Dermis blood vessel endothelial cell (primary cell): ENCODE measurements around the gene MRPS22. TPM values are rescaled to one million over a fixed set of nuclear protein-coding genes. Genes with fewer than 3 reads are reported as not detected.
A peak's percentile ranks its signal among the peaks of the same experiment; 100 is the strongest.
"Not testable (repeated sequence)": the region's sequence is repeated elsewhere in the genome, so short reads cannot be mapped to it uniquely, and the experiment has no call there.

Experiments
- DNase-seq: peaks from one replicate; pipeline ENCODE4 v3.0.0; 2010
- total RNA-seq: library from RNA; depleted of rRNA; stranded (reverse); fragments of >200 nt; gene quantifications from 2 replicates; pipeline ENCODE4 v1.2.3, GENCODE V29; 2014

Gene MRPS22
- total RNA-seq, 1 donor from 2014 or later, result 71.5 TPM

DNA sequence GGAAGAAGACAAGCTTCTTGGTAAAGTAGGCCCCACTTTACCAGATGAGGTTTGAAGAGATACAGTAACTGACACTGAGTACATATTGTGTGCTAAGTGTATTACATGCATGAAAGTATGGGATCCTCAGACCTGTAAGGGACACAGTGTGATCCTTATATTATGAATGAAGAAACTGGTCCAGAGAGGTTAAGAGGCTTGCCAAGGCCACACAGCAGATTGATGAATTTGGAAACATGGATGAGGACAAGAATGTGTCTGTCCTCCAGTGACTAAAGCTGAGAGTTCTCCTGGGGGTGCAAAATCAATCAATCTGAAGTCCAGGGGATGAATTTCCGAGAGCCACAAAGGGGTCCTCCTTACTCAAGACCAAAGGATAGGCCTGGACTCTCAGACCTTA lies 31.4 kb upstream of the MRPS22 start:
- no peak for DNase-seq

GRCh38 chr3:139312959-139313358 lies 30.9 kb upstream of the MRPS22 start:
- no peak for DNase-seq

DNA sequence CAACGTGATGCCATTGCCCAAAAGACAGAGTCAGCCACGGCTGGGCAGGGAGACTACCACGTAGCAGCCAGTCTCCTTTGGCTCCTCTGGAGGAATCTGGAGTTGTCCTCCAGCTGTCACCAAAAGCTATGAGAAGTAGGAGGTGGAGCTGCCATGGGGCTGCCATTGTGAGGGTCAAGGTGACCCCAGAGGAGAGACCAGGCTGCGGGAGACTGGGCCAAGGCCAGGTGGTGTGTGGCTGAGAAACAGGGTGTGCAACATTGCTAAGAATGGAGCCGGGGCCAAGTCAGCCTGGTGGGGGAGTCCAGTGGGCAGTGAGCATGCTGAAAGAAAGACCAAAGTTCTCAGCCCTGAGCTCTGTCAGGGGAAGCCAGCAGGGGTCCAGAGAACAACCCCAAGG lies 29.9 kb upstream of the MRPS22 start:
- DNase-seq, result no peak

DNA sequence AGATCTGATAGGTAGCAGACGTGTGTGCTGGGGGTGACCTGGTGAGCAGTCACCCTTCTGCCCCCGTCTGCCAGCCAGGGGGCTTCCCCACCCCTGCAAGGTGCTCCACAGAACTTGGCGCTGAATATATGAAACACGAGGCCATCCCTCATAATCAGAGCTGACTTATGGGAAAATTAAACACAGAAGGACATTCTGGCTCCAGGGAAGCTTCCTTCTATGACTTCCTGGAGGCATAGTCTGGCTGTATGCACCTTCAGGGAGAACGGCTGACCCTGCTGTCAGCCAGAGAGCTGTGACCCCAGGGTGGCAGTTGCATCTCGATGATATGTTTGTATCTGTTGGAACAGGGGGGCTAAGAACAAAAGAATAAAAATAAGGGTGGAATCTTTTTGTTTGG lies 26.6 kb upstream of the MRPS22 start:
- DNase-seq, result no peak

DNA sequence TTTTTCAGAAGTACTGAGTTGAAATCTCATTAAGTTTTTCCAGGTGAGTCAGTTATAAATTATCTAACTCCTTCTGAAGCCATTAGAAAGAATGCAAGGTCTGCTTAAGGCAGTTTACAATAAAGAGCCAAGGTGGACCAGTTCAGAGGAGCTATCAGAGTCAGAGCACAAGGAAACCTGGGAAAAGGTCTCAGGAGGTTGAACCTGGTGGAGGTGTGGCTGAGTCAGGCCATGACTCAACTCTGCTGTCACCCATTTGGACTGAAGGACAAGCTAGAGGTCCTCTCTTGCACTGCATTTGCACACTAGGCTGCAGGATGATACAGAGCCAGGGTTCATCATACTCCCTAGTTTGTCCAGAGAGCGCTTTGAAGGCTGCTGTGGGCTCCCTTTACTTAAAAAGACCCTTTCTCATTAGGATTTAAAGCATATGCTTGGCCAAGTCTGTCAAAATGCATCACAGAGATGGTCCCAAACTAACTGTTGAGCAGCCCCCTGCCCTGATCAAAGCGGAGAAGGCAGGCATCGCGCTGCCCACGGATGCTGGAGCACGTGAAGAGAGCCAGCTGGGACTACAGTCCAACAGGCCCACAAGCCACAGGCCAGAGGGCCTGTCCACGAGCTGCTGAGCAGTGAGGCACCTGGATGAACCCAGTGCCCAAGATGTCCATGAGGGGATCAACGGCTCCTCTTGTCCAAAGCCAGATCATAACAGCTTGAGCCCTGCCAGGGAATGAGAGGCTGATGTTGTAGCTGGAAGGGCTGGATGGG lies 26.0 kb upstream of the MRPS22 start:
- no peak for DNase-seq

DNA sequence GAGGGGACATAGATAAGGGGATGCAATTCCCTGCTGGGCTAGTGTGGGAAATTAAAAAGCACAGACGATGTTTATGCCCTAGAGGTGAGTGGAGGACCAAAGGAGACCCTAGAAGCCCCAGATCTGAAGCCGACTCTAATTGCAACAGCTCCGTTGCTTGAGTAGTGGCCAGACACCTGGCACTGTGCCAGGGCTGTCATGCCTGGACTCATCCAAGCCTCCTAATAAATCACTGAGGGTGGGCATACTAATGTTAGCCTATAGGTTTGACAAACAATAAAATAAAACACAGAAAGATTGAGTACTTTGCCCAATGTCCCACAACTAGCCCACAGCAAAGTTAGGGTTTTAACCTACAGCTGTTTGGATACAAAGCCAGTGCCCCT lies 25.4 kb upstream of the MRPS22 start:
- no peak for DNase-seq

DNA sequence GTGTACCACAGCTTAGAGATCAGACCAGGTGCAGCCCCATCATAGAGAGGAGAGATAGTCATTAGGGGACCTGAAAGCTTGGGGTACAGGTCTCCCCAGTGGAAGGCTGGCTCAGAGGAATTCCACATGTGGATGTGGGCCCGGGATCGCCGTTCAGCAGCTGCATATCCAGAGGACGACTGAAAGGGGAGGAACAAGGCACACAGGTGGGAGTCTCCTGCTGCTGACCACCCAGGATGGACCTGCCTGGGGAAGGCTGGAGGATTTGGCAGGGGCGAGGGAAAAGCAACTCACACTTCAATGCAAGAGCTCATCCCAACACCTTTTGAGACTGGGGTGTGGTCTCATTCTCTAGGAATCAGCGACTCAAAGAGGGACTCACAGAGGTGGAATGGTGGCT lies 25.0 kb upstream of the MRPS22 start:
- DNase-seq, result no peak

GRCh38 chr3:139319428-139320402 lies 24.1 kb upstream of the MRPS22 start:
- DNase-seq, result peak; percentile 33

DNA sequence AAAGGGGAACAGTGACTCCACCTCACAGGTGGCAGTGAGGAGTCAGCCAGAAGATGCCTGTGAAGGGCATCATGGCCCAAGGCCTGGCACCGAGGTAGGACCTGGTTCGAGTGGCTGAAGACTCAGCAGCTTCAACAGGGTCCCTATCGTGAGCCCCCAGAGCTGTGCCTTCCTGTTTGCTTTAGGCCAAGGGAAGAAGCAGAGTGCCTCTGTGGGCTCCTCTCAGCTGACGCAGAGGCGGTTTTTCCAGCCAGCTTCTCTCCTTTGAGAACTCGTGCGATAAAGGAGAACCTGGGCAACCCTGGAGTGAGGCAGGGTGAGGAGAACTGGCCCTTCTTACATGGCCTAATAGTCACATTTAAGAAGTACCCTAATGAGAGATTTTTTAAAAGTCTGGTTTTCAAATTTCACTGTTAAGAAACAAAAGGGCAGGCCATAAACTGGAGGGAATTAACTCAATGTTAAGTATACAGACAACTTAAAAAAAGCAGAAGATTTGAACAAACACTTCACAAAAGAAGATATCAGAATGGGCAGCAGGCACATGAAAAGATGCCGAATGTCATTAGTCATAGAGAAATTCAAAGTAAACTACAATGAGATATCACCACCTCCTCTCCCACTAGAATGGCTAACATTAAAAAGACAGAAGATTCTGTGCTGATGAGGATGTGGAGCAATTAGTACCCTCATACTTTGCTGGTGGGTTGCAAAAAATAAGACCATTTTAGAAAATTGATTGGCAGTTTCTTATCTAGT lies 23.1 kb upstream of the MRPS22 start:
- DNase-seq, result no peak

DNA sequence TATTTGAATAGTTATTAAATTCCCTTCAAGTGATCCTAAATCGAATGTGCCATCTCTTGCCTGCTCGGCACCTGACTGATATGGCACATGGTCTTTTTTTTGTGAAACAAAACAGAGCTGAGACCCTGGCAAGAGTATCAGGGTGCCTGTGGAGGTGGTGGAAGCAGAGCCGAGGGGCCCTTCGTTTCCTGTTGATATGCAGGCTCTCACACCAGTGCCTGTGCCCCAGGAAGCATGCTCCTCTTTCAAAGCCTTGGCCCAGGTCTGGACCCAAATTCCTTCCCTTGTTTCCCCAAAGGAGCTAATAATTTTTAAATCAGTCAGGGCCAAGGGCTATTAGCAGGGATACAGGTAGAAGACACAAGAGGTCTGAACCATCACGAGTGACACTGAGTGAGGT lies 21.5 kb upstream of the MRPS22 start:
- DNase-seq, result no peak

GRCh38 chr3:139323146-139323545 lies 20.7 kb upstream of the MRPS22 start:
- DNase-seq, result no peak

DNA sequence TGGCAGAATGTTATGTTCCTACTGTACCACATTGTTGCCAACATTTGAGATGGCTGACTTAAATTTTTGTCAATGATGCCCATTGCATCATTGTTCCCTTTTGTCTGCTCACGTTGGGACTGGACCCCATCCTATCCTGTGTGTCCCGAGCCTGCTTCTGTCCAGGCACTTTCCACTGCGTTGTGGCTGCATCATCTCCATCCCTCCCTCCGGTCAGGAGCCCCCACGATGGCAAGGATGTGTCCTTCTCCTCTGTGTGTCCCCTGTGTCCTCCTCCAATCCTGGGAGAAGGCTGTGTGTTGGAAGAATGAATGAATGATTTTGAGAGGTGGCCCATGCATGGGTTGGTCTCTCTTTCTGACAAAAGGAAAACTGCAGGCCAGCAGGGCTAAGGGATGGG lies 19.4 kb upstream of the MRPS22 start:
- DNase-seq, result no peak

DNA sequence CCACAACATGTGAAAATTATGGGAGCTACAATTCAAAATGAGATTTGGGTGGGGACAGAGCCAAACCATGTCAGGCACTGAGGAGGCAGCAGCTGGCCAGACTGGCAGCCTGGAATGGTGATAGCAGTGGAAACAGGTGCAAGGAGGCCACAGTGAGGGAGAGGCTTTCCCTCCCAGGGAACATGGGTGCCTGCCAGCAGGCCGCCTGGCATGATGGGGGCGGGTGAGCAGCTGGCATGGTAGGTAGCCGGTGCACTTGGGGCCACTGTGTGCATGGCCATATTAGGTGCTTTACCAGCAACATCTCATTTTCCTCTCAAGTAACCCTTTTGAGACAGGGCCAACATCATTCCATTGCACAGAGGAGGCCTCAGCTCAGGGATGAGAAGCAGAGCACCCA lies 18.3 kb upstream of the MRPS22 start:
- DNase-seq, result no peak

GRCh38 chr3:139326131-139326530 lies 17.7 kb upstream of the MRPS22 start:
- no peak for DNase-seq

GRCh38 chr3:139326707-139327106 lies 17.1 kb upstream of the MRPS22 start:
- DNase-seq, result no peak

DNA sequence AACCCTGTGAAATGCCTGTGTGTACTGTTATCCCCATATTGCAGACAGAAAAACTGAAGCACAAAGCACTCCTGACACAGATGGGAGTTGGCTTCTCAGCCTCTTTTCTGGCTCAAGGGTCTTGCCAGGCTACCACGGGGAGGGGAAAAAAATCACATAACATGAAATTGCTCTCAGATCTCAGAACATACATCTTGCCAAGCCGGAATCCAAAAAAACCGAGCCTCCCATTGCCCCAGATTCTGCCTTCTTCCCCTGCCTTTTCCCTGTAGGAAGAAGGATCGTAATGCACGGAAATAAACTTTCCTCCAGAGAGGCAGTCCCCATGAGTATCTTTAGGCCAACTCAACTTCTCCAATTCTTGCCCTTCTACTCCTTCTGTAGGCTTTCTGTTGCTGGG lies 16.6 kb upstream of the MRPS22 start:
- no peak for DNase-seq

- DNase-seq, result no peak
Observed at GRCh38 chr3:139327861-139328260, 16.0 kb upstream of the MRPS22 start.

- no peak for DNase-seq
Observed at GRCh38 chr3:139328356-139328755, 15.5 kb upstream of the MRPS22 start.

- peak; percentile 88 for DNase-seq
Observed at GRCh38 chr3:139329364-139329850, 14.4 kb upstream of the MRPS22 start.

GRCh38 chr3:139332092-139332491 lies 11.7 kb upstream of the MRPS22 start:
- no peak for DNase-seq

DNA sequence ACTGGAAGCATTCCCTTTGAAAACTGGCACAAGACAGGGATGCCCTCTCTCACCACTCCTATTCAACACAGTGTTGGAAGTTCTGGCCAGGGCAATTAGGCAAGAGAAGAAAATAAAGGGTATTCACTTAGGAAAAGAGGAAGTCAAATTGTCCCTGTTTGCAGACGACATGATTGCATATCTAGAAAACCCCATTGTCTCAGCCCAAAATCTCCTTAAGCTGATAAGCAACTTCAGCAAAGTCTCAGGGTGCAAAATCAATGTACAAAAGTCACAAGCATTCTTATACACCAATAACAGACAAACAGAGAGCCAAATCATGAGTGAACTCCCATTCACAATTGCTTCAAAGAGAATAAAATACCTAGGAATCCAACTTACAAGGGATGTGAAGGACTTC lies 9.1 kb upstream of the MRPS22 start:
- not testable (repeated sequence) for DNase-seq

- no peak for DNase-seq
Observed at GRCh38 chr3:139338405-139338804, 5.4 kb upstream of the MRPS22 start.
